NCI-H2029 (cell line): ENCODE results near the gene XRCC4.
"Not testable (repeated sequence)": the region's sequence is repeated elsewhere in the genome, so short reads cannot be mapped to it uniquely, and the experiment has no call there.

Experiments used
- DNase-seq: peaks from one replicate; lab custom pipeline; 2025; lab: John Stamatoyannopoulos, UW

Gene XRCC4

GRCh38 chr5:83353231-83353630, 275.9 kb downstream of the XRCC4 start:
- no peak for DNase-seq

DNA sequence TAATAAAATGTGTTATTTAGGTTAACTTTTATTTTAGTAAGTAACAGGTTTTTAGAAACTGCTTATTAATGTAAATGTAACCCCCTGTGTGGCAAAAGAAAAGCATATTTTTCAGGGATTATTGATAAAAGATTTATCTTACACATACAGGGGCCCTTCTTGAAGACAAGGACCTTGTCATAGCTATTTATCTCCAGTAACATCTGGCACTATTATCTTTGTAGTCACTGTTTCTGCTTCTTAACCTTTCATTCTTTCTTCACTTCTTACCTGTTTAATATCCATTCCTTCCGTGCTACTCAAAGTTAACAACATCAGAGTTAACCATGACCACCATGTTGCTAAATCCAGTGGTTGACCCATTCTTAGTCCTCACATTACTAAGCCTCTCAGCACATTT, 276.4 kb downstream of the XRCC4 start:
- DNase-seq: no peak

DNA sequence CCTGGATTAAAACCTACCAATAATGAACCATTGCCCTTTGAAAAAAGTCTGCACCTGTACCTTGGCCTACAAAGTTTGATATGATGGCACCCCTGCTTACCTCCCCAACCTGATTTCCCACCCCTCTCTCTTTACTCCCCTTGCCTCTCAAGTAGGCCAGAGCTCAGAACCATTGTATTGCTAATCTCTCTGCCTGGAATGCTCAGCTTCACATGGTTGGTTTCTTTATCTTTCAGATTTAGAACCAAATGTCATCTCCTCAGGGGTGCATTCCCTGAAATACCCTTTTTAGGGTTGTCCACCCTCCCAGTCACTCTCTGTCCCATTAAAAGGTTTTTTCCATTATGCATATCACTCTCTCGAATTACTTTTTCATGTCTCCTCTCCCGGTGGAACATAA, 277.6 kb downstream of the XRCC4 start:
- DNase-seq: no peak

DNA sequence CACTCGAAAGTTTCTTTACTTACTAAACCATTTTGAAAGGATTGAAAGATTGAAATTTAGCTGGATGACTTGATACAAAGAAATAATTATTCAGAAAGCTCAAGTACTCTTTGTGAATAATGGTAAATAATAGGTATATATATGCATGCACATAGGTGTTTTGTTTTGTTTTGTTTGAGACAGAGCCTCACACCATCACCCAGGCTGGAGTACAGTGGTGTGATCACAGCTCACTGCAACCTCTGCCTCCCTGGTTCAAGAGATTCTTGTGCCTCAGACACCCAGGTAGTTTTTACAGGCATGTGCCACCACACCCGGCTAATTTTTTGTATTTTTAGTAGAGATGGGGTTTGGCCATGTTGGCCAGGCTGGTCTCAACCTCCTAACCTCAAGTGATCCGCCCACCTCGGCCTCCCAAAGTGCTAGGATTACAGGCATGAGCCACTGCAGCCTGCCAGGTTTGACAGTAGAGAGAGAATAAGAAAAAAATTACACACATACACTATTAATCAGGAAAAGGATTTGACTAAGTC, 278.2 kb downstream of the XRCC4 start:
- not testable (repeated sequence) for DNase-seq

DNA sequence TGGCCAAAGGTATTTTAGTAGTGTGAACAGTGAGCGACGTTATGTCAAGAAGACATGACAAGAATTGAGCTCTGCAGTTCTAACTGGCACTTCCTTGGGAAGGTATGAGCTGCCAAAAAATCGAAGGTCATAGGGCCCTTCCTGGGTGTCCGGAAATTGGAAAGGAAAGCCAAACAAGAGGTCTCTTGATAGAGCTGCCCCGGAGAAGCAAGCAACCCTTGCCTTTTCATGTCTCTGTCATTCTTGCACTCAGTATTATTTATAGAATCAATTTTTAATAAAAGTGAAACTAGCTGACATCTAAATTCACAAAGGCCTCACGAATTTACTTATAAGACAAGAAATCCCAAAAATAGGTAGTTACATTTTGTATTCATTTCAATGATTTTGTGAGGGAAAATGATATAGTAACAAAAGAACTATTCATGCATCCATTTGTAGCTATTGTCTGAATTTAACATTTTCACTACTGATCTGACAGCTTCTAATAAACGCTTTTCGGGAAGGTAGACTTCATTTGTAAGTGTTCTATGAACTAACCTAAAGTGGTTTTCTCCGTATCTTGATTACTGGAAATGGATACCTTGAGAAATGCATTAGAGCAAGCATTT, 280.4 kb downstream of the XRCC4 start:
- DNase-seq: no peak

DNA sequence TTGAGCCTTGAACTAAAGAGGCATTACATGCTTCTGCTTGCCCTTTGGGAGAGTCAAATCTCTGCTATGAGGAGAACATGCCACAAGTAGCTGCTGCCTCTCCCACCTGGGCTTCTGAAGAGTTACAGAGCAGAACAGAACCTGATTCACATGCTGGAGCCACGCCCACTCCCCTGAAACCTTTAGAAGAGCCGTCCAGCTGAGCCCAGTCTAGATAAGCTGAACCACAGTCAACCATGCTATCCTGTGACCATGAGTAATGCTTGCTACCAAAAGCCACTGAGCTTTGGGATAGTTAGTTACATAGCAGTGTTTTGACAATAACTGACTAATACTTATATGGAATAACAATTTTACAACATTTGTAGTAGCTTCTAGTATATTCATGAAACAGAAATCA, 283.2 kb downstream of the XRCC4 start:
- no peak for DNase-seq

GRCh38 chr5:83362526-83362925, 285.2 kb downstream of the XRCC4 start:
- DNase-seq: no peak

DNA sequence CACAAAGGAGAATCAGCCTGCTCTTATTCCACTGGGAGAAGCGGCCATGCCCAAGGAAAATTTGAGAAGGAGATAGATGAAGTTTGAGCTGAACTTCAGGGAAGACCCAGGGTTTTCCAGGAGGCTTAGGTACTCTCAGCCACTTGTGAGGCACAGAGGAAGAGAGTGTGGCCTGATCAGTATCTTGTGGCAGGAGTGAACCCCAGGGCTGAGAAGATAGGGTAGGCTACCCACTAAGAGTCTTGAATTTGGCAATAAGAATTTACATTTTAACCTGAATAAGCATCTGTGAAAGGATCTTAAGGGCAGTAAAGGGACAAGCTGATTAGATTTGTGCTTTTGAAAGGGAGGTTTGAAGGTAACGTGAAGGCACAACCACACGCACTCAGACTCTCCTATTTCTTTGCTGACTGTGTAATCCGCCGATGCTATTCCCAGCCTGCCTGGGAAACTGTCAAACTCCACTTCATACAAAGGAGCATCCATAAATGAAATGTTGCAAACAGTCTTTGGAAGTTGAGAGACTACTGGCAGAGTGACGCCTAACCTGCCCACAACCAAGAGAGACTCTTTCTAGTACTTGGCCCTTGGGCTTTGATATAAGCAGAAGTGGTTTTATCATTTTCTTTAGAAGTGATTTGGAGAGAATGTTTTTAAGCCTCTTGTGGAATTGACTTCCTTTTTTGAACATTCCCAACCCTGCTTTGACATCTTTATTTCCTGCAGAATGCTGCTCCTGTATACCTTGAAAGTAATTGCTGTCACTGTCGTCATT, 286.0 kb downstream of the XRCC4 start:
- no peak for DNase-seq

DNA sequence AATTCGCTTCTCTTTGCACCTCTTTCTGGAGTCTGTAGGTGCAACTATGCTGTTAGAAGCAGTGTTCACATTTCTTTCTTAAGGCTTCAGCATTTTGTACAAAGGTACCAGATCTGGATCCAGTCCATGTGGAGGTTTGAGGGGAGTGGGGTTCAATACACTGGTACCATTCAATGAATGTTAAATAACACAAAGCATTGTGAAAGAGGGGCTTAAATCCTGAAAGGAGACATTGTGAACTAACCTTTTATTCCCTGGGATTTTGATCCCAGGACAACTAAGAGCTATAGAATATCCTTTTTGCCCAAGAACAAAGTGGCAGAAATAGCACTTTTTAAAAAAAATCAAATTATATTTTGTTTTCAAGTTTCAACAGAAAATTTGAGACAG, 286.5 kb downstream of the XRCC4 start:
- no peak for DNase-seq

DNA sequence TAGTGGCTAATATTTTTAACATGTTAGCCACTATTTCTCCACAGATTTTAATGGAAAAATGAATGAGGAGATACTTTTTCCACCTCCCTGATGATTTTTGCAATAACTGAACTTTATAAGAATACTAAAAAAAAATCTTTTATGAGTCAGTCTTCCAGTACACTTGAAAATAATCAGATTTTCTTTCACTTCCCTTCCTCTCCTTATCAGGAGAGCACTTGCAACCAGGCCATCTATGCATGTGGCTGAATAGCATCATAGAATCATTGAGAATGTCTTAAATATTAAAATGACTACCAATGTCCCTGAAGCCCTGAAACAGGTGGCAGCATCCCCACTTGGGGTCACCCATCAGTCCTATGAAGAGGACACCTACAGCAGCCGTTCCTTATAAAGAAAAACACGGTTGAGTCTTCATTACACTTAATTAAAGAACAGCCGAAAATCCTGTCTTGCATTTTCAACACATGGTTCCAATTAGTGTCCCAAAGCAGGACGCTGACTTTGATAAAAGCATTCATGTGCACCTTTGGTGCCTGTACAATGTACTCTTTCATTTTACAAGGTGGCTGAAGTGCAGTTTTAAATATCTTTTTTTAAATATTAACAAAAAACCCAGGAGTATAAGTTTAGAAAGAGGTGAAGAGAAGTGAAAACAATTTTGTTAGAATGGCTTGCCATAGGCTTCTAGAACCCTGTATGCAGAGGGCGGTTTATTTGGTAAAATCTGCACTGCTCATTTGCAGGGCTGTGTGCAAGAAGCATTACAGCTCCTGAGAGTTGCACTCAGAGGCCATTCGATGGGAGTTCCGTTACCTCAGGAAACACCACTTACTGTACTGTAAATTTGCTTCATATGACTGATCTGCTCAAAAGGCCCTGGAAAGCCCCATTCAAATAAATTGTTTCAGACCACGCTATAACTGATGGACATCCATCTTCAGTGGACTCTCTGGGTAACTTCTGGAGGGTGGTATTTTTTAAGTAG, 287.3 kb downstream of the XRCC4 start:
- no peak for DNase-seq

DNA sequence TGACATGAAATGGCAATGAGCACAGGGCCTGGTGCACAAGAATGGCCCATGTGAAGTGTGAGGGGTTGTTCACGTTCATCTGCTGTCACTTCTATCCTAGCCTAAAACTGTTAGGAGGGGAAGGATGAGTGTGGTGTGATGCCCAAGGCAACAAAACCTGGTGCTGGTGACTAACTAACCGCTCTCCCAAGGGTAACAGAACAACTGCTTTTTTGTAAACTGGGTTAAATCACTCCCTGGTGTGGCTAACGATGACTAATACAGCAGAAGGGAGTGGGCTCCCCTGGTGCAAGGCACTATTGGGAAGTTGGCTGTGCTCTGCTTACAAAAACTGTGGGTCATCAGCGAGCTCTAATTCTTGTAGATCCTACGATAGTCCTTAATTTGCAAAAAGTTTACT, 291.0 kb downstream of the XRCC4 start:
- DNase-seq: no peak

DNA sequence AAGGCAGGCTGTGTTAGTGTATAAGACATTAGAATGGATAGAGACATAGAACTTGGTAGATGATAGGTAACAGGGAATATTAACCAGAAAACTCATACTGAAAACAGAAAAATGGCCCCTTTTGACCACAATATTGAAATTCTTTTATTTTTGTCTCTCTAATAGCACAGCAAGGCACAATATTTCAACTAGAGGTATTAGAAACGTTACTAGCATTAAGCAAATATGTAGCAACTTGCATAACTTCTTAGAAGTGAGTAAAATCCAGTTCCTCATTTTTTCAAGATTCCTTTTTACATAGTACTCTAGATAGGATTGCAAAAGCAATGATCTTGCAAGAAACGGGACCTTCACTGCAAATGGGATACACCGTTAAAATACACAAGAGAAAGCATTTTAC, 291.5 kb downstream of the XRCC4 start:
- DNase-seq: no peak

DNA sequence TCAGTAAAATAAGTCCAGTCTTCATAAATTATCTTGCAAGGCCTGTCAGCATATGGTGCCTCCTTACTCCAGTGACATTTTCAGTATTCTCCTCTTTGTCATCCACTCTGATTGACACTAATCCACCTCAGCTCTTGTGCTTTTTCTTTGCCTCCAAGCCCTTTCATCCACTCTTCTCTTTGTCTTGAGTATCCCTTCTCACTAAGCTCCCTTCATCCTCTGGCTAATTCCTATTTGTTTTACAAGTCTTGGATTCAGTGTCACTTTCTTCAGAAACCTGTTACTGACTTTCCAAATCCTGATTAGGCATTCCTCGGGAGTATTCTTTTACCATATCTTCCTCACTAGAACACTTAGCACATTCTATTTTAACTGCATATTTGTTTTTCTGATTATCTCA, 293.6 kb downstream of the XRCC4 start:
- no peak for DNase-seq

GRCh38 chr5:83371726-83372125, 294.4 kb downstream of the XRCC4 start:
- no peak for DNase-seq

- DNase-seq: no peak
Measured at GRCh38 chr5:83374547-83374946, 297.2 kb downstream of the XRCC4 start.

DNA sequence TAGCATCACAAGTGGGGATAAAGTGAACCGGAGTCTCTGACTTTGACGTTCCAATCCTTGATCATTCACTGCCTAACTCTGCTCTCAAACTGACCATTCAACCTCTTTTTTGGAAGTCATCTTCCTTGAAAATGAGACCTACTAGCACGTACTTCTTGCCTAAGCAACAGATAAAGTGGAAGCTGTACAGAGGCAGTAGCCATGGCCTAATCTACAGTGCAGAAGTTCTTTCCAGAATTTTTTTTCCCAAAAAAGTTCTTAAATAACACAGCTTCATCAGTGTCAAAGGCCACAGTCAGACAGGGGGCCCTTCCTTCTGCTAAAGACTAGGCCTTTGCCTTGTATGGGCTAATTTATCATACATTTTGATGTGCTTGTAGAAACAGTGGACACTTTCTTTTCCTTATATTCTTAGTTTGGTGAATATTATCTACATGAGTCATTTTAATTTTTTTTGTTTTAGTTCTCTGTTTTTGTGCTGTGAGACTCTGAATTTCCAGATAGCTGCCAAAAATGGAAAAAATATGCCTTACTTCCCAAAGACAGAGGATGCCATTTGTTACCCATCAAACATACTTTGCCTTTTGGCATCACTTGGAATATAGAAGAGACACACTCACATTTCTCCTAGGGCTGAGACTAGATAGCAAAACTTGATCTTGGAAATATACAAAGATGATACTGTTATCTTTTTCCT, 297.9 kb downstream of the XRCC4 start:
- no peak for DNase-seq

DNA sequence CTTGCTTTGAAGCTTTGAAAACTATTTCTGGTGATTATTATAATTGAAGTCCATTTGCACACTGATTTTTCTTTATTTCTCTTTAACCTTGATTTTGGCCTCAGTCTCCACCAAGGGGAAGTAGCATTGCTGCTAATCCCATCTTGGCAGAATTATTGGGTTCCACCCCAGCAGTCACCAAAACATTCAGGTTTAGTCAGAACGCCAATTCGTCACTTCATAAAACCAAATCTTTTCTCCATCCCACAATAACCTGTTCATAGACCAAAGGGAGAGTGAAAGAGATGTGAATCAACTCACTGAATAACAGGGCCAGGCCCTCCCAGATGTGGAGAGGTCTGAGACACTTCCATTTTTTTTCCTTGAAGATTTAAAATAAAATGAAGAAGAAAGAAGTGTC, 299.1 kb downstream of the XRCC4 start:
- DNase-seq: no peak

- DNase-seq: no peak
Measured at GRCh38 chr5:83377131-83377865, 300.0 kb downstream of the XRCC4 start.

- no peak for DNase-seq
Measured at GRCh38 chr5:83378624-83379289, 301.4 kb downstream of the XRCC4 start.

GRCh38 chr5:83385812-83386211, 308.5 kb downstream of the XRCC4 start:
- no peak for DNase-seq

- DNase-seq: no peak
Measured at GRCh38 chr5:83387041-83387440, 309.7 kb downstream of the XRCC4 start.
